Activated T-helper 17 cell treated with anti-CD3 and anti-CD28 coated beads, Interleukin-2, amount 50 U/mL, for 72 hours (primary cell): ENCODE data around the gene OAF. TPM values are rescaled to one million over a fixed set of nuclear protein-coding genes. Genes with fewer than 3 reads are reported as not detected.
A peak's percentile ranks its signal among the peaks of the same experiment; 100 is the strongest.

Experiments used
- ATAC-seq: fragments of 150-1000 bp; cut with Tn5 transposase; replicated peaks from 2 replicates; pipeline ENCODE4 v1.10.0; 2021; ENCODE audit warnings: mild to moderate bottlenecking, moderate library complexity
- H3K27ac Mint-ChIP-seq: one replicate; pipeline ENCODE4 v1.8.0; 2022; ENCODE audit warnings: mixed read lengths
- H3K27me3 Mint-ChIP-seq: one replicate; pipeline ENCODE4 v1.8.0; 2022; ENCODE audit warnings: mixed read lengths
- H3K36me3 Mint-ChIP-seq: one replicate; pipeline ENCODE4 v1.8.0; 2022; ENCODE audit warnings: low read depth, mild to moderate bottlenecking, mixed read lengths
- H3K4me1 Mint-ChIP-seq: one replicate; pipeline ENCODE4 v1.8.0; 2022; ENCODE audit warnings: mixed read lengths
- H3K4me3 Mint-ChIP-seq: one replicate; pipeline ENCODE4 v1.8.0; 2022; ENCODE audit warnings: mild to moderate bottlenecking, mixed read lengths
- H3K9me3 Mint-ChIP-seq: one replicate; pipeline ENCODE4 v1.8.0; 2022; ENCODE audit warnings: mixed read lengths
- total RNA-seq, 2 donors: library from RNA; stranded (reverse); gene quantifications; one replicate each; pipeline ENCODE4 v1.2.3, GENCODE V29; 2022

Gene OAF
- total RNA-seq, 2 donors from 2014 or later = 0.97 to 1.3 TPM

GRCh38 chr11:120207512-120207911 lies 3.3 kb upstream of the OAF start:
- H3K9me3 Mint-ChIP-seq = no peaks in the 10 kb centered on the region
- no peak overlapping the region for H3K4me3 Mint-ChIP-seq
- peaks cover 4% of the 10 kb centered on the region for H3K4me1 Mint-ChIP-seq
- ATAC-seq = no peak
- H3K27ac Mint-ChIP-seq = no peak overlapping the region
- H3K27me3 Mint-ChIP-seq = peaks cover 31% of the 10 kb centered on the region
- no peaks in the 10 kb centered on the region for H3K36me3 Mint-ChIP-seq

GRCh38 chr11:120208001-120208441 lies 2.8 kb upstream of the OAF start:
- Mint-ChIP-seq H3K9me3 (no peaks in the 10 kb centered on the region), H3K27ac (no peak overlapping the region), H3K4me1 (peaks cover 4% of the 10 kb centered on the region), H3K4me3 (no peak overlapping the region), H3K36me3 (no peaks in the 10 kb centered on the region), H3K27me3 (peaks cover 31% of the 10 kb centered on the region)
- ATAC-seq = no peak

- H3K4me3 Mint-ChIP-seq = no peak overlapping the region
- ATAC-seq = no peak
- peaks cover 31% of the 10 kb centered on the region for H3K27me3 Mint-ChIP-seq
- no peak overlapping the region for H3K27ac Mint-ChIP-seq
- H3K36me3 Mint-ChIP-seq = no peaks in the 10 kb centered on the region
- no peaks in the 10 kb centered on the region for H3K9me3 Mint-ChIP-seq
- H3K4me1 Mint-ChIP-seq = peaks cover 4% of the 10 kb centered on the region
These were observed 2.1 kb upstream of the OAF start for GRCh38 chr11:120208777-120209176.

GRCh38 chr11:120209746-120210625 lies 846 bp upstream of the OAF start:
- Mint-ChIP-seq H3K9me3 (no peaks in the 10 kb centered on the region), H3K36me3 (no peaks in the 10 kb centered on the region), H3K4me3 (peak overlapping the region; percentile 84), H3K4me1 (peaks cover 4% of the 10 kb centered on the region), H3K27me3 (peaks cover 31% of the 10 kb centered on the region), H3K27ac (no peak overlapping the region)
- no peak for ATAC-seq

- peak overlapping the region; percentile 80 for H3K4me3 Mint-ChIP-seq
- no peaks in the 10 kb centered on the region for H3K36me3 Mint-ChIP-seq
- no peaks in the 10 kb centered on the region for H3K9me3 Mint-ChIP-seq
- no peak for ATAC-seq
- no peak overlapping the region for H3K27ac Mint-ChIP-seq
- H3K27me3 Mint-ChIP-seq = peaks cover 20% of the 10 kb centered on the region
- H3K4me1 Mint-ChIP-seq = peaks cover 4% of the 10 kb centered on the region
These were observed 858 bp downstream of the OAF start for GRCh38 chr11:120211522-120212258.

GRCh38 chr11:120212259-120212878 lies 1.5 kb downstream of the OAF start:
- peaks cover 18% of the 10 kb centered on the region for H3K27me3 Mint-ChIP-seq
- H3K27ac Mint-ChIP-seq = no peak overlapping the region
- H3K36me3 Mint-ChIP-seq = no peaks in the 10 kb centered on the region
- peaks cover 4% of the 10 kb centered on the region for H3K4me1 Mint-ChIP-seq
- no peaks in the 10 kb centered on the region for H3K9me3 Mint-ChIP-seq
- peak overlapping the region; percentile 80 for H3K4me3 Mint-ChIP-seq
- no peak for ATAC-seq

- H3K4me1 Mint-ChIP-seq = peaks cover 4% of the 10 kb centered on the region
- no peak overlapping the region for H3K4me3 Mint-ChIP-seq
- H3K27ac Mint-ChIP-seq = no peak overlapping the region
- H3K27me3 Mint-ChIP-seq = peaks cover 13% of the 10 kb centered on the region
- no peaks in the 10 kb centered on the region for H3K36me3 Mint-ChIP-seq
- no peaks in the 10 kb centered on the region for H3K9me3 Mint-ChIP-seq
- no peak for ATAC-seq
These were observed 2.1 kb downstream of the OAF start for GRCh38 chr11:120212926-120213325.

GRCh38 chr11:120214581-120214980 lies 3.7 kb downstream of the OAF start:
- Mint-ChIP-seq H3K27me3 (peaks cover 4% of the 10 kb centered on the region), H3K4me3 (no peak overlapping the region), H3K4me1 (peaks cover 4% of the 10 kb centered on the region), H3K27ac (no peak overlapping the region), H3K9me3 (no peaks in the 10 kb centered on the region), H3K36me3 (no peaks in the 10 kb centered on the region)
- ATAC-seq = no peak

GRCh38 chr11:120215634-120216033 lies 4.8 kb downstream of the OAF start:
- Mint-ChIP-seq H3K4me1 (peaks cover 4% of the 10 kb centered on the region), H3K36me3 (no peaks in the 10 kb centered on the region), H3K27me3 (peaks cover 4% of the 10 kb centered on the region), H3K9me3 (no peaks in the 10 kb centered on the region), H3K4me3 (no peak overlapping the region), H3K27ac (no peak overlapping the region)
- ATAC-seq = no peak

GRCh38 chr11:120216426-120217102 lies 5.7 kb downstream of the OAF start:
- Mint-ChIP-seq H3K27me3 (peaks cover 2% of the 10 kb centered on the region), H3K36me3 (no peaks in the 10 kb centered on the region), H3K9me3 (no peaks in the 10 kb centered on the region), H3K27ac (no peak overlapping the region), H3K4me1 (peaks cover 3% of the 10 kb centered on the region), H3K4me3 (no peak overlapping the region)
- no peak for ATAC-seq

- no peak for ATAC-seq
- Mint-ChIP-seq H3K27me3 (no peaks in the 10 kb centered on the region), H3K4me1 (no peaks in the 10 kb centered on the region), H3K9me3 (no peaks in the 10 kb centered on the region), H3K27ac (no peak overlapping the region), H3K36me3 (no peaks in the 10 kb centered on the region), H3K4me3 (no peak overlapping the region)
These were observed 6.7 kb downstream of the OAF start for GRCh38 chr11:120217526-120217925.

- Mint-ChIP-seq H3K27me3 (no peaks in the 10 kb centered on the region), H3K4me3 (no peak overlapping the region), H3K36me3 (no peaks in the 10 kb centered on the region), H3K27ac (no peak overlapping the region), H3K9me3 (no peaks in the 10 kb centered on the region), H3K4me1 (no peaks in the 10 kb centered on the region)
- ATAC-seq = no peak
These were observed 7.3 kb downstream of the OAF start for GRCh38 chr11:120217941-120218694.

- Mint-ChIP-seq H3K36me3 (no peaks in the 10 kb centered on the region), H3K27ac (no peak overlapping the region), H3K4me3 (no peak overlapping the region)
These were observed 7.8 kb downstream of the OAF start for GRCh38 chr11:120218695-120219033.

More at GRCh38 chr11:120218695-120219033, 7.8 kb downstream of the OAF start:
- no peaks in the 10 kb centered on the region for H3K9me3 Mint-ChIP-seq
- H3K4me1 Mint-ChIP-seq = no peaks in the 10 kb centered on the region
- no peak for ATAC-seq
- H3K27me3 Mint-ChIP-seq = peaks cover 1% of the 10 kb centered on the region
